T-cell (primary cell): Measurements from ENCODE around the gene SST. TPM values are rescaled to one million over a fixed set of nuclear protein-coding genes. Genes with fewer than 3 reads are reported as not detected.

Source experiments
- ATAC-seq, 4 experiments: fragments of 200-7000 bp in 3 of 4; fragments of 150-1000 bp in 1 of 4; cut with Tn5 transposase; replicated peaks in 1 of 4; 1 replicate in 3 of 4; 2 replicates in 1 of 4; pipeline ENCODE4 v1.10.0; 2021; ENCODE audit warnings: moderate library complexity in 3 of 4, mild to moderate bottlenecking in 2 of 4, moderate number of reproducible peaks in 1 of 4
- CTCF ChIA-PET, 2 donors: fragments of 300-600 bp; sonication (Branson Sonifier 250); formaldehyde crosslinking; loops; one replicate each; lab custom pipeline; 2022; ENCODE audit warnings: antibody characterized with exemption in 2 of 2; lab: Charles Lee
- POLR2A ChIA-PET, 2 donors: fragments of 300-600 bp; sonication (Branson Sonifier 250); formaldehyde crosslinking; loops; one replicate each; lab custom pipeline; 2022; ENCODE audit warnings: antibody characterized with exemption in 2 of 2; lab: Charles Lee
- DNase-seq, 35 experiments: peaks; one replicate each; pipeline versions ENCODE4 v3.0.0 to v3.0.0-alpha.2; 2013 to 2023
- H3K27ac ChIP-seq: one replicate; pipeline ENCODE4 v1.5.1; 2013; ENCODE audit warnings: low read length
- H3K27me3 ChIP-seq, 2 experiments: replicated peaks in 1 of 2; 1 replicate in 1 of 2; 2 replicates in 1 of 2; pipeline versions ENCODE4 v1.6.1 to v1.7.0; 2013; ENCODE audit warnings: low read length in 1 of 2, mixed read lengths in 1 of 2; ENCODE audit not compliant: control insufficient read depth in 2 of 2, insufficient read depth in 2 of 2; ENCODE audit errors: extremely low read depth in 1 of 2
- H3K36me3 ChIP-seq, 2 donors: 1 replicate in 1 of 2; 2 replicates in 1 of 2; pipeline versions ENCODE4 v1.6.1 to v1.7.0; 2013; ENCODE audit warnings: low read length in 1 of 2; ENCODE audit not compliant: control insufficient read depth in 2 of 2, insufficient read depth in 1 of 2; ENCODE audit errors: extremely low read depth in 1 of 2
- H3K4me1 ChIP-seq, 2 experiments: 1 replicate in 1 of 2; 2 replicates in 1 of 2; pipeline versions ENCODE4 v1.6.1 to v1.7.0; 2013; ENCODE audit warnings: low read length in 2 of 2, mixed read lengths in 1 of 2; ENCODE audit not compliant: insufficient read depth in 2 of 2, control insufficient read depth in 1 of 2; ENCODE audit errors: extremely low read depth in 1 of 2
- H3K4me3 ChIP-seq, 2 donors: 1 replicate in 1 of 2; 2 replicates in 1 of 2; pipeline versions ENCODE4 v1.5.1 to v1.7.0; 2013; ENCODE audit warnings: mild to moderate bottlenecking in 2 of 2, low read length in 1 of 2, moderate library complexity in 1 of 2; ENCODE audit not compliant: control insufficient read depth in 1 of 2; ENCODE audit errors: extremely low read depth in 1 of 2
- H3K9me3 ChIP-seq: 2 replicates; pipeline ENCODE4 v1.7.0; 2013
- H3K27ac Mint-ChIP-seq, 2 donors: one replicate each; pipeline ENCODE4 v1.8.0; 2020 to 2021; ENCODE audit warnings: mild to moderate bottlenecking in 2 of 2, mixed read lengths in 2 of 2
- H3K27me3 Mint-ChIP-seq, 2 donors: one replicate each; pipeline ENCODE4 v1.8.0; 2021 to 2022; ENCODE audit warnings: mixed read lengths in 2 of 2
- H3K36me3 Mint-ChIP-seq: one replicate; pipeline ENCODE4 v1.8.0; 2021; ENCODE audit warnings: mixed read lengths
- H3K4me1 Mint-ChIP-seq, 3 donors: one replicate each; pipeline ENCODE4 v1.8.0; 2020 to 2022; ENCODE audit warnings: mixed read lengths in 3 of 3, mild to moderate bottlenecking in 1 of 3
- H3K4me3 Mint-ChIP-seq, 3 donors: one replicate each; pipeline ENCODE4 v1.8.0; 2020 to 2022; ENCODE audit warnings: mild to moderate bottlenecking in 3 of 3, mixed read lengths in 3 of 3, moderate library complexity in 3 of 3
- H3K9me3 Mint-ChIP-seq, 3 donors: one replicate each; pipeline ENCODE4 v1.8.0; 2020 to 2022; ENCODE audit warnings: mixed read lengths in 3 of 3
- WGBS: methylation state at CpG from one replicate; pipeline ENCODE4 v1.1.5; 2013; ENCODE audit warnings: missing lambda C conversion rate; ENCODE audit not compliant: insufficient coverage; 5-methylcytosine and 5-hydroxymethylcytosine counted together
- total RNA-seq, 35 experiments: library from RNA in 6 of 35; stranded (reverse) in 6 of 35; fragments of 120-200 nt in 1 of 35; gene quantifications; one replicate each; pipeline versions ENCODE4 v1.2.1 to v1.2.4 and lab custom pipeline; 2013 to 2026

Gene SST
- total RNA-seq, 5 donors from 2014 or later (not counting 1 experiment from before 2014, with no cell fraction given), result not detected

- no peaks in the 10 kb centered on the region for H3K4me1 ChIP-seq
- no peak overlapping the region for H3K27ac ChIP-seq
- H3K9me3 Mint-ChIP-seq, result no peaks in the 10 kb centered on the region
- no peak overlapping the region for H3K27ac Mint-ChIP-seq
- H3K36me3 Mint-ChIP-seq, result no peaks in the 10 kb centered on the region
- ATAC-seq, result no peak
- 50% methylated on average over 2 of the region's 2 CpGs for WGBS
- no peak overlapping the region for H3K4me3 ChIP-seq
- no peaks in the 10 kb centered on the region for H3K36me3 ChIP-seq
- H3K4me3 Mint-ChIP-seq, result no peak overlapping the region
- CTCF ChIA-PET, result no interaction called here
- H3K4me1 Mint-ChIP-seq, result no peaks in the 10 kb centered on the region
- H3K27me3 Mint-ChIP-seq, result peaks cover 8 to 17% of the 10 kb centered on the region in 2 donors
- peaks cover 4 to 5% of the 10 kb centered on the region in 2 experiments for H3K27me3 ChIP-seq
- no peaks in the 10 kb centered on the region for H3K9me3 ChIP-seq
- no peak for DNase-seq
- POLR2A ChIA-PET, result no interaction called here
These were observed 48.3 kb downstream of the SST start for GRCh38 chr3:187621881-187622280.

- Histone ChIP-seq H3K27ac (no peak overlapping the region), H3K4me3 (no peak overlapping the region), H3K4me1 (no peaks in the 10 kb centered on the region), H3K36me3 (no peaks in the 10 kb centered on the region), H3K9me3 (no peaks in the 10 kb centered on the region), H3K27me3 (peaks cover 2 to 5% of the 10 kb centered on the region in 2 experiments)
- ATAC-seq (no peak), DNase-seq (no peak)
- Mint-ChIP-seq H3K36me3 (no peaks in the 10 kb centered on the region), H3K27ac (no peak overlapping the region), H3K27me3 (peaks cover 8 to 11% of the 10 kb centered on the region in 2 donors), H3K4me1 (peaks cover 0 to 7% (median 3%) of the 10 kb centered on the region in 3 donors), H3K9me3 (no peaks in the 10 kb centered on the region), H3K4me3 (no peak overlapping the region)
- ChIA-PET CTCF (no interaction called here), POLR2A (no interaction called here)
- 80% methylated on average over 1 of the region's 2 CpGs for WGBS
These were observed 50.7 kb downstream of the SST start for GRCh38 chr3:187619461-187619860.

Other genes with a start within 250 kb of the SST start
- not detected for gene RTP2, start 32.2 kb upstream of the SST start, total RNA-seq
- gene BCL6, start 75.1 kb upstream of the SST start, total RNA-seq, result 10 to 100 TPM; 16.8 to 31.1 (median 27.7) TPM